T-helper 17 cell (primary cell): ENCODE measurements around the gene ATOH8. TPM values are rescaled to one million over a fixed set of nuclear protein-coding genes. Genes with fewer than 3 reads are reported as not detected.

ENCODE experiments used
- ATAC-seq: fragments of 150-1000 bp; cut with Tn5 transposase; 2 replicates; pipeline ENCODE4 v1.10.0; 2021; ENCODE audit warnings: mild to moderate bottlenecking, moderate library complexity
- DNase-seq, 3 donors: peaks; one replicate each; pipeline versions ENCODE4 v3.0.0 to v3.0.0-alpha.2; 2020 to 2021
- H3K9me3 ChIP-seq: one replicate; pipeline ENCODE4 v1.7.0; 2013; ENCODE audit warnings: low read length, mild to moderate bottlenecking; ENCODE audit not compliant: control insufficient read depth, poor library complexity, severe bottlenecking
- H3K27ac Mint-ChIP-seq: one replicate; pipeline ENCODE4 v1.8.0; 2022; ENCODE audit warnings: mild to moderate bottlenecking, moderate library complexity, mixed read lengths
- H3K27me3 Mint-ChIP-seq: one replicate; pipeline ENCODE4 v1.8.0; 2022; ENCODE audit warnings: mixed read lengths
- H3K36me3 Mint-ChIP-seq: one replicate; pipeline ENCODE4 v1.8.0; 2022; ENCODE audit warnings: low read depth, mixed read lengths
- H3K4me1 Mint-ChIP-seq: one replicate; pipeline ENCODE4 v1.8.0; 2022; ENCODE audit warnings: mild to moderate bottlenecking, mixed read lengths
- H3K4me3 Mint-ChIP-seq: one replicate; pipeline ENCODE4 v1.8.0; 2022; ENCODE audit warnings: mild to moderate bottlenecking, moderate library complexity, mixed read lengths
- total RNA-seq, 4 donors: library from RNA in 2 of 4; stranded (reverse) in 2 of 4; gene quantifications; one replicate each; pipeline ENCODE4 v1.2.3 and lab custom pipeline; 2022 to 2026

ATOH8 gene
- total RNA-seq, 2 donors from 2014 or later = not detected

DNA sequence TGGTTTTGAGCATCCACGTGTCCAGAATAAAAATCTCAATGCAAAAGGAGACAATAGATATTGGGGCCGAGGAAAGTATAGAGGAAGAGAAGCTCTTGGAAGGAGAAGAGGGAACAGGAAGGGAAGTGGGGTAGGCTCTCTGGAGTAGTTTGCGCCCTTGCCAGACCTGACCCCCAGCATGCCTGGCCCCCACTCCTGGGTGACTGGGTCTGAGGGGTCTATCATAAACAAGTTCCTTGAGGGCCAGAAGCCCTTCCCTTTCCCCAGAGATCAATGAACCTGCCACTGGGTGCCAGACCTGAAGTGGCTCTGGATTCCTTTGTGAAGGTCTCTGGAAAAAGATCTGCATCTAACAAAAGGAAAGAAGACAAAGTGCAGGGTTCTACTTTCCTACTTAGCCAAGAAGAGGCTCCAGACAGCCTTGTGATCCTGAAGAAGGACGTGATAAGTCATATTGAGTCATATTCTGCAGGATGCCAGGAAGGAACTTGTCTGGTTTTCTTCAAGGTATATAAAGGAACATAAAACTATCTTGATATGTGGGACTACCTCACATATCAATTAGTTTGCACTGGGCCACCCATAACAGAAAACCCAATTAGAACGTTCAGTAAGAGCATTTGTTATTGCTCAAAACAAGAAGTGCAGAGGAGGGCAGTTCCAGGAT lies 18.7 kb upstream of the ATOH8 start:
- ATAC-seq (no peak), DNase-seq (no peak)
- no peaks in the 10 kb centered on the region for H3K9me3 ChIP-seq
- peaks cover 2% of the 10 kb centered on the region for H3K36me3 Mint-ChIP-seq
- H3K4me1 Mint-ChIP-seq = peaks cover 2% of the 10 kb centered on the region
- no peak overlapping the region for H3K4me3 Mint-ChIP-seq
- H3K27ac Mint-ChIP-seq = no peak overlapping the region
- peaks cover 59% of the 10 kb centered on the region for H3K27me3 Mint-ChIP-seq

DNA sequence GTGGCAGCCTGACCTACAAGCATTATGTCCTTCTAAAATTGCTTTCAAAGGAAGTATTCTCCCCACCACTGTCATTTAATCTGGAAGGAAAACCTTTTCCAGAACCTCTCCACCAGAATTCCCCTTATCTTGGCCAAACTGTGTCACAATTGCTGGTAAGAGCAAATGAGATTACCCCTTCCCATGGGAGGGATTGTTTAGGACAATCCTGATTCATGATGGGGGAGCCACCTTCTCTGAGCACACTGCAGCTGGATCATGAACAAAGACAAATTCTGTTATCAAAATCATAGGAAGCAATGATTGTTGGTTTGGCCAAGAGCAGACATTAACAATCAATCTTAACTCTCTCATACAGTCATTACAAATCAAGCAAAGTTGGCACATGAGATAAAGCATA lies 18.1 kb upstream of the ATOH8 start:
- Mint-ChIP-seq H3K4me1 (peaks cover 2% of the 10 kb centered on the region), H3K4me3 (no peak overlapping the region), H3K27ac (no peak overlapping the region), H3K36me3 (peaks cover 2% of the 10 kb centered on the region), H3K27me3 (peaks cover 60% of the 10 kb centered on the region)
- no peaks in the 10 kb centered on the region for H3K9me3 ChIP-seq
- no peak for DNase-seq
- ATAC-seq = no peak

DNA sequence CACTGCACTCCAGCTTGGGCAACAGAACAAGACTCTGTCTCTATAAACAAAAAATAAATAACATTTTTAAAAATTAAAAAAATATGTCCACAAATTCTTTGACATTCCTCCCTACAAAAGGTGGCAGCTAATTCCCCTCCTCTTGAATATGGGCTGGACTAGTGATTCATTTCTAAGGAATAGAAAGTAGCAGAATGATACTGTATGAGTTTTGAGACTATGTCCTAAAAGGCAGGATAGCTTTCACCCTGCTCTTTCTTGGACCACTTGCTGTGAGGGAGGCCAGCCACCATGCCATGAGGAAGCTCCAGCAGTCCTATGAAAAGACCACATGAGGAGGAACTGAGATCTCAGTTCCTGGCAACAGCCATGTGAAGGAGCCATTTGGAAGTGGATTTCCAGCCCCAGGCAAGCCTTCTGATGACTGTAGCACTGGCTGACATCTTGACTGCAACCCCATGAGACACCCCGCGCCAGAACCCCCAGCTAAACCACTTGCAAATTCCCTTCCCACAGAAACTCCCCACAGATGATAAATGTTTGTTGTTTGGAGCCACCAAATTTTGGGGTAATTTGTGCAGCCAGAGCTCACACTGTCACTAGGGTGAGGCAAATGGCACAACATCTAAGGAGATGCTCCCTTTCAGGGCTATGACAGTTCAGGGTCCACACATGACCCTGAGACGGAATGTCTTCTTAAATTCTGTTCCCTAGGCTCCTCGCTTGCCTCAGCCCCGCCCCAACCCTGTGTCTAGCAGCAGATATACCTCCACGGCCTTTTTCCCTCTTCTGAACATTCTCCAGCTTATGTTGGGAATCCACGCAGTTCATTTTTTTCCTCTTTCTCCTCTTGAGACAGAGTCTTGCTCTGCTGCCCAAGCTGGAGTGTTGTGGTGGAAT lies 17.1 kb upstream of the ATOH8 start:
- H3K27me3 Mint-ChIP-seq = peaks cover 67% of the 10 kb centered on the region
- H3K36me3 Mint-ChIP-seq = peaks cover 7% of the 10 kb centered on the region
- DNase-seq (no peak), ATAC-seq (no peak)
- peaks cover 2% of the 10 kb centered on the region for H3K4me1 Mint-ChIP-seq
- no peaks in the 10 kb centered on the region for H3K9me3 ChIP-seq
- no peak overlapping the region for H3K27ac Mint-ChIP-seq
- H3K4me3 Mint-ChIP-seq = no peak overlapping the region

DNA sequence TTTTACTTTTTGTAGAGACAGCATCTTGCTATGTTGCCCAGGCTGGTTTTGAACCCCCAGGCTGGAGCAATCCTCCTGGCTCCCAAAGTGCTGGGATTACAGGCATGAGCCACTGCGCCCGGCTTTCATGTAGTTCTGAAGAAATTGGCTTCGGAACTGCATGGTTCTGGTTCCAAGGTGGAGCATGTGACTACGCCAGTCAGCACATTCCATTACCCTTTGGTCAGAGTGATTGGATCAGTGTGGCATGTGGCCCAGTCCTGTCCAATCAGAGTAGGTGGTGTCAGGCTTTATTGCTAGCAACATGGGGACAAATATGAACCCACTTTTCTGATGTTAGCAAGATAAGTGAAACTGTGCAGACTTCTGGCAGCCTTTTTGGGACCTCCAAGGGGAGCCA lies 16.3 kb upstream of the ATOH8 start:
- no peak for DNase-seq
- no peak for ATAC-seq
- Mint-ChIP-seq H3K4me3 (no peak overlapping the region), H3K36me3 (peaks cover 10% of the 10 kb centered on the region), H3K27ac (no peak overlapping the region), H3K27me3 (peaks cover 73% of the 10 kb centered on the region), H3K4me1 (peaks cover 2% of the 10 kb centered on the region)
- H3K9me3 ChIP-seq = no peaks in the 10 kb centered on the region

DNA sequence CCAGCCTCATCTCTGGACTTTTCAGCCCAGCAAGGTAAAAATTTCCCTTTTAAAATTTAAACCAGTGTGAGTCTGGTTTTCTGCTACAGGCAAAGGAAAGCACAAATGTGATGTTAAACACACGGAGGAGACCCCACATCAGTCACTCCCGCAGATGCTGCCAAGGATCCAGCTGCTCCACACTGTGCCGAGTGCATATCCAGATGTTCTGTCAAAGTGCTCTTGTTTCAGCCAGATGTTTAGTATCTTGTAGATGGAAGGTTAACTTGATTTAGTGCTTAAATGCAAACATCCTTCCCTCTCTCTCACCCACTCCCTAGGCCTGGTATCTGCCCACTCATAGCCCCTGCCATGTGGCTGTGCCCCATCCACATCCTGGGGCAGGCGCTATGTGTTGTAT lies 15.8 kb upstream of the ATOH8 start:
- DNase-seq (no peak), ATAC-seq (no peak)
- Mint-ChIP-seq H3K4me1 (peaks cover 2% of the 10 kb centered on the region), H3K27me3 (peaks cover 73% of the 10 kb centered on the region), H3K36me3 (peaks cover 10% of the 10 kb centered on the region), H3K27ac (no peak overlapping the region), H3K4me3 (no peak overlapping the region)
- no peaks in the 10 kb centered on the region for H3K9me3 ChIP-seq

DNA sequence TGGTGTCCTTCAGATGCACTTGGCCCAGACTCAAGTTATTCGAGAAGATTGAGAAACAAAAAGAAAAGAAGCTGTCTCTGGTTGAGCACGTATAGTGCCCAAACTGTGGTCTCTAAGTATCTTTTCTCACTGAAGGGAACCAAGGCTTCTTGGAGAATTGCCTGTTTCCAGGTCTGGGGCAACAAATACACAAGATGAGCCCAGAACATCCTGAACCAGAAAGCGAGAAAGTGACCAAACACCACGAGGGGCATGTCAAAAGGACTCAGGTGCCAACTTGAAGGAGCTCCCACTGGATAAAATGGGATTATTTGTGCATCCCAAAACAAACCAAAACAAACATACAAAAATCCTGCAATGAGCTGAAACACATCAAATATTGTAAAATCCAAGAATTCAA lies 13.6 kb upstream of the ATOH8 start:
- Mint-ChIP-seq H3K36me3 (peaks cover 10% of the 10 kb centered on the region), H3K4me1 (peaks cover 2% of the 10 kb centered on the region), H3K4me3 (no peak overlapping the region), H3K27ac (no peak overlapping the region), H3K27me3 (peaks cover 71% of the 10 kb centered on the region)
- H3K9me3 ChIP-seq = no peaks in the 10 kb centered on the region
- ATAC-seq (no peak), DNase-seq (no peak)

DNA sequence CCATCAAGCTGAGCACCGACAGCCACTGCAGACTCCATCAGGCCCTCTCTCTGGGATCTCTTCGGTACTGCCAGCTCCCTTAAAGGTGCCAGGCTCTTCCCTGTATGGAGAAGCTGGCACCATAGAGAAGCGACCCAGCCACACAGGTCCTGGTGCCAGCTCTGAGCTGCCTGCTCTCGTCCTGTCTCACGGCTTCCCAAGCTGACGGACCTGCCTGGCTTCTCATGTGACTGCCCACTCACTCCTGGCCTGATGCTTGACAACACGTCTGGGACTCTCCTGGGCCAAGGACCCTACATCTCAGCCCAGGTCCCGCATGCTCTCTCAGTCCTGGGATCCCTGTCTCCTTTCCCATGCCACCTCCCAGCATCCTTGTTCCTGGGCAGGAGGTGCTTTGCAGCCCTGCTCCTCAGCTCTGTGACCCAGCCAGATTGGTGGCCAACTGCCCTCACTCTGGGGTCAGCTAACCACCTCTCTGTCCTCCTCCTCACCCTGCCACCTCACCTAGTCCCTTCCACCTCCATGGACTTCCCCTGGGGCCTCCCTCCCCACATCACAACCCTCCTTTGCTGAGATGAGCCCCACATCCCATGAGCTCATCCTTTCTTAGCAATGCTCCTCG lies 12.5 kb upstream of the ATOH8 start:
- Mint-ChIP-seq H3K27me3 (peaks cover 75% of the 10 kb centered on the region), H3K27ac (no peak overlapping the region), H3K4me3 (no peak overlapping the region), H3K36me3 (peaks cover 10% of the 10 kb centered on the region), H3K4me1 (peaks cover 2% of the 10 kb centered on the region)
- DNase-seq = no peak
- H3K9me3 ChIP-seq = no peaks in the 10 kb centered on the region
- ATAC-seq = no peak

DNA sequence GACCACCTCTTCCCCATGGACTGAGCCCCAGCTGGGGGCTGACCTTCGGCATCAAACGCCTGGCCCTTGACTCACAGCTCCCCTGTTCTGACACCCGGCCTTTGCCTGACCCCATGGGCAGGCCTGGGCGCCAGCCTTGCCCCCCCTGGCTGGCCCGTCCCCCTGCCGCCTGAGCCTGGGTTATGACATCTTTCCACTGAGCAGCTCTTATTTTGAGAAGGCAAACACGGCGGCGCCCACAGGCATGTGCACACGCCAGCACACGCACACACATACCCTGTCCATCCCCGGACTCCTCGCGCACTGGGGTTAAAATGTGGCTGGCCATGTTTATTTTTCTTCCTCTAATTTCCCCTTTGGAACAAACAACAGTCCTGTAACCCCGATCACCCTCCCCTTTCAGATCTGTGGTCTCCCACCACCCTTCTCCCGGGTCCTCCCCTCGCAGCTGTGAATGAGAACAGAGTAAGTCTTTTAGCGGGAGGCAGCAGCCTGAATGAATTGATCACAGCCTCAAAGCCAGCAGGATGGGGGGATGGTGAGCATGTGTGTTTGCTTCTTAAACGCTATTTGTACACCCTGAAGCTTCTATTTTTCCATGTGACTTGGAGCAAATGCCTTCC lies 11.8 kb upstream of the ATOH8 start:
- H3K9me3 ChIP-seq = no peaks in the 10 kb centered on the region
- no peak for DNase-seq
- Mint-ChIP-seq H3K27me3 (peaks cover 77% of the 10 kb centered on the region), H3K27ac (no peak overlapping the region), H3K4me1 (peaks cover 2% of the 10 kb centered on the region), H3K4me3 (no peak overlapping the region), H3K36me3 (peaks cover 10% of the 10 kb centered on the region)
- no peak for ATAC-seq

DNA sequence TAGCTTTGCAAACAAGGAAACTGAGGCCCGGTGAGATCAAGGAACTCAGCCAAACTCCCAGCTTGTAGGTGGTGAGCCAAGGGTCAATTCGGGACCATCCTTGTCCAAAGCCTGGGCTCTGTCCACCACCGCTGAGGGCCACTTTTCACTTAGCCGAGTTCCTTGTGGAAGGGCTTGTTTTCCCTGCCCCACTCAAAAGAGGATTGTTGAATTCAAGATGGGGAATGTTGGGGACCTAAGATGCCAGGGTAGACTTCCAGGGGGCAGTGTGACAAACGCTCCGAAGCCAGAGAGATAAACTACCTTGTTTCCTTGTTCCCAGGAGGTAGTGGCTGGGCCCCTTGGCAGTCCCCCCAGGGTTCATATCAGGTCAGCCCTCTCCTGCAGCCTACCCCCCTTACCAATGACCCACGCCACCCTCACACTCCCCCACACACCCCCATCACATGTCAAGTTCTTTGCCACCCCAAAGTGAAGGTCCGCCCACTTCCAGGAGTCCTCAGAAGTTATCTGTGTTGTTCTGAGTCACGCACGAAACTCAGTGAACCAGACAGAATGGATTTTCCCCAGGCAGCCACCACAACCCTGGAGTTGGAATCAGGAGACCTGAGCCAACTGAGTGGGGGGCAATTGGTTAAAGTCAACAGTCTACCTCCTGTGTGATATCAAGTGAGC lies 10.3 kb upstream of the ATOH8 start:
- no peak overlapping the region for H3K4me3 Mint-ChIP-seq
- peaks cover 9% of the 10 kb centered on the region for H3K36me3 Mint-ChIP-seq
- DNase-seq (no peak), ATAC-seq (no peak)
- H3K27ac Mint-ChIP-seq = no peak overlapping the region
- peaks cover 86% of the 10 kb centered on the region for H3K27me3 Mint-ChIP-seq
- peaks cover under 1% of the 10 kb centered on the region for H3K4me1 Mint-ChIP-seq
- H3K9me3 ChIP-seq = no peaks in the 10 kb centered on the region

DNA sequence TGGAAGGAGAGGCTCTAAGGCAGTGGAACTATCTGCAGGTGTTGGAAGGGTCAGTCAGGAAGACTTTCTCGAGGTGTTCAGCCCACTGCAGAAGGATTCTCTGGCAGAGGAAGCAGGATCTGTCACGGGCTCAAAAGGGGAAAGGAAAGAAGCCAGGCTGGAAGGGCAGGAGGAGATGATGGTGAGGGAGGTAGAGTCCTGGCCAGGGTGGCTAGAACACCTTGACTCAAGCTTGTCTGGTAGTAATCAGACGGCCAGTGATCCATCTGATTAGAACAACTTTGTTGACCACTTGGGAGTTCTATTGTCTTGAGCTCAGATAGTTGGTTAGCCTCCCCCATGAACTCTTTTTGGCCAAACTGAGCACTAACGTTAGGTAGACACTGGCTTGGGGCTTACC lies 9.7 kb upstream of the ATOH8 start:
- no peaks in the 10 kb centered on the region for H3K4me1 Mint-ChIP-seq
- H3K4me3 Mint-ChIP-seq = no peak overlapping the region
- peaks cover 80% of the 10 kb centered on the region for H3K27me3 Mint-ChIP-seq
- H3K27ac Mint-ChIP-seq = no peak overlapping the region
- no peaks in the 10 kb centered on the region for H3K9me3 ChIP-seq
- no peak for ATAC-seq
- no peak for DNase-seq
- H3K36me3 Mint-ChIP-seq = peaks cover 8% of the 10 kb centered on the region

DNA sequence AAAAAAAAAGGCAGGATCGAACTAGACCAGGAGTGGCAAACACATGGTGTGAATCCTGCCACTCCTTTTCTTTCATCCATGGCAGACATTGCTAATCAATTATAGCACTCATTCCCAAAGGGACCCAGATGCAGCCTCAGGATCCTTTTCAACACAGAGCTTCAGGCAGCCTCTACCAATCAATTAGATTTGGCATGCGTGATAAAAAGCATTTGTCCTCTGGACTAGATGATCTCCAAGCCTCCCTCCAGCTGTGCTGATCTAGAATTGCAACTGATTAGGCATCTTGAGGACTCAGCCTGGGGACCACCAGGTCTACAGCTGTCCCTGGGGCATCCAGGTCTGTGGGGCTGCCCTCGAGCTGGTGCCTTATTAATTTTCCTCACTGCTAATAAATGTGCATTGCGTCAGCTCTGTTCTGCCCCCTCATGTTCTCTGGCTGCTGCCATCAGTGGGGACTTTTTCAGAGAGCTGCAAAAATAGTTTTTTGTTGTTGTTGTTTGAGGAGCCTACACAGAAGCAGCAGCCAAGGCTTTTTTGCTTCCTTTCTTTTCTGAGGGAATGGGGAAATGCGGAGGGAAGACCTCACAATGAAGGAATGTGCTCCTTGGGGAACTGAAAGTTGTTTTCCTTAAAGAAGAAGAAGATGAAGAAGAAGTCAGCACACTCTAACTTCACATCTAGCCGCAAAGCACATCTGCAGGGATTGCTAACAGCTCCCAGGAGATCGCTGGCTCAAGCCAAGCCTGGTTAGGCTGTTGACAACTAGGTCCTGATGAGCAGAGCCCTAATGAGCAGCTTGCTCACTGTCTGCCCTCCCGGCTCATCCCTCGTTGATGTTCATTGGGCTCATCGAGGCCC lies 8.8 kb upstream of the ATOH8 start:
- Mint-ChIP-seq H3K4me1 (no peaks in the 10 kb centered on the region), H3K27ac (no peak overlapping the region)
- no peak for ATAC-seq

DNA sequence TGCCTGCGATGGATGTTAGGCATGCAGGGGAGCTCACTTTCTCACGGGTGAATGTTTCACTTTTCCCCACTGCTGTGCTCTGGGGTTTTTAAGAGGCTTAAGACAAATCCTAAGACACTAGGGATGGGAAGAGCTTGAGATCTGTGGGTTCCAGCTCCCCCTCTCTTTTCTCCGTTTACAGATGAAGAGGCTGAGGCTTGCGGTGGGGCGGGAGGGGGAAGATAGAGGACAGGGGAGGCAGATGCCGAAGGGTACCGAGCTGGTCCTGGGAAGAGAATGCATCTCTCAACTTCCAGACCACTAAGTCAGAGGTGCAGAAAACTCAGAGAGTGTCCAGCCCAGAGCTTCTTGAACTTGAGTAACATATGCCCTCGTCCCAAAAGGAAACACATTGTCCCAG lies 8.2 kb upstream of the ATOH8 start:
- DNase-seq (no peak), ATAC-seq (no peak)
- Mint-ChIP-seq H3K27ac (no peak overlapping the region), H3K36me3 (peaks cover 8% of the 10 kb centered on the region), H3K4me3 (no peak overlapping the region), H3K27me3 (peaks cover 83% of the 10 kb centered on the region), H3K4me1 (no peaks in the 10 kb centered on the region)
- no peaks in the 10 kb centered on the region for H3K9me3 ChIP-seq

More for the DNA sequence above, 8.8 kb upstream of the ATOH8 start:
- Mint-ChIP-seq H3K27me3 (peaks cover 79% of the 10 kb centered on the region), H3K36me3 (peaks cover 8% of the 10 kb centered on the region), H3K4me3 (no peak overlapping the region)
- H3K9me3 ChIP-seq = no peaks in the 10 kb centered on the region
- DNase-seq = no peak
